Omental fat pad (tissue), 4 donors: Measurements from ENCODE around the gene FOXO3. TPM values are rescaled to one million over a fixed set of nuclear protein-coding genes. Genes with fewer than 3 reads are reported as not detected.

Experiments used
- ATAC-seq: fragments of 150-250 bp; one replicate; pipeline ENCODE4 v1.9.1; 2016; ENCODE audit warnings: mild to moderate bottlenecking, moderate library complexity; ENCODE audit not compliant: low FRiP score
- DNase-seq: peaks from one replicate; pipeline ENCODE4 v3.0.0-alpha.2; 2019; ENCODE audit warnings: low spot score
- total RNA-seq, 4 donors: library from RNA; depleted of rRNA; stranded (reverse); fragments of >200 nt; gene quantifications; one replicate each; pipeline ENCODE4 v1.1.0, GENCODE V29; 2016
- TF ChIP-seq, protein P1 (sequence below), 3 donors: fragments of 450-650 bp; IDR thresholded peaks; one replicate each; pipeline ENCODE4 v1.5.1; 2016 to 2017; ENCODE audit warnings: antibody characterized with exemption in 3 of 3, mild to moderate bottlenecking in 3 of 3, moderate library complexity in 2 of 3

FOXO3 gene
- total RNA-seq, 4 donors from 2014 or later: 92.9 to 129 (median 113) TPM

GRCh38 chr6:108721286-108721685, 160.6 kb downstream of the FOXO3 start:
- no peak for ATAC-seq
- no peak for DNase-seq
- TF ChIP-seq, protein P1, sequence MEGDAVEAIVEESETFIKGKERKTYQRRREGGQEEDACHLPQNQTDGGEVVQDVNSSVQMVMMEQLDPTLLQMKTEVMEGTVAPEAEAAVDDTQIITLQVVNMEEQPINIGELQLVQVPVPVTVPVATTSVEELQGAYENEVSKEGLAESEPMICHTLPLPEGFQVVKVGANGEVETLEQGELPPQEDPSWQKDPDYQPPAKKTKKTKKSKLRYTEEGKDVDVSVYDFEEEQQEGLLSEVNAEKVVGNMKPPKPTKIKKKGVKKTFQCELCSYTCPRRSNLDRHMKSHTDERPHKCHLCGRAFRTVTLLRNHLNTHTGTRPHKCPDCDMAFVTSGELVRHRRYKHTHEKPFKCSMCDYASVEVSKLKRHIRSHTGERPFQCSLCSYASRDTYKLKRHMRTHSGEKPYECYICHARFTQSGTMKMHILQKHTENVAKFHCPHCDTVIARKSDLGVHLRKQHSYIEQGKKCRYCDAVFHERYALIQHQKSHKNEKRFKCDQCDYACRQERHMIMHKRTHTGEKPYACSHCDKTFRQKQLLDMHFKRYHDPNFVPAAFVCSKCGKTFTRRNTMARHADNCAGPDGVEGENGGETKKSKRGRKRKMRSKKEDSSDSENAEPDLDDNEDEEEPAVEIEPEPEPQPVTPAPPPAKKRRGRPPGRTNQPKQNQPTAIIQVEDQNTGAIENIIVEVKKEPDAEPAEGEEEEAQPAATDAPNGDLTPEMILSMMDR (IDR thresholded peaks at IDR 0.05): no peak

GRCh38 chr6:108723594-108723993, 162.9 kb downstream of the FOXO3 start:
- no peak for DNase-seq
- no peak for ATAC-seq
- TF ChIP-seq, protein P1 (IDR thresholded peaks at IDR 0.05): no peak

GRCh38 chr6:108726726-108727339, 166.1 kb downstream of the FOXO3 start:
- TF ChIP-seq, protein P1 (IDR thresholded peaks at IDR 0.05): no peak
- no peak for DNase-seq
- ATAC-seq: no peak

GRCh38 chr6:108727966-108728730, 167.4 kb downstream of the FOXO3 start:
- TF ChIP-seq, protein P1 (IDR thresholded peaks at IDR 0.05): no peak
- DNase-seq (no peak), ATAC-seq (no peak)

GRCh38 chr6:108728826-108729225, 168.1 kb downstream of the FOXO3 start:
- ATAC-seq (no peak), DNase-seq (no peak)
- TF ChIP-seq, protein P1 (IDR thresholded peaks at IDR 0.05): no peak

GRCh38 chr6:108730635-108731515, 170.2 kb downstream of the FOXO3 start:
- ATAC-seq: no peak
- TF ChIP-seq, protein P1 (IDR thresholded peaks at IDR 0.05): no peak
- no peak for DNase-seq
